UCSD-AML1 (cell line): ENCODE data around the gene ACP2.
"Not testable (repeated sequence)": the region's sequence is repeated elsewhere in the genome, so short reads cannot be mapped to it uniquely, and the experiment has no call there.

Source experiments
- DNase-seq: peaks from one replicate; lab custom pipeline; 2025; ENCODE audit not compliant: unreplicated experiment; lab: John Stamatoyannopoulos, UW

ACP2 gene

GRCh38 chr11:47208008-47208552, 40.5 kb downstream of the ACP2 start:
- DNase-seq, result not testable (repeated sequence)

GRCh38 chr11:47207459-47207858, 41.2 kb downstream of the ACP2 start:
- DNase-seq, result no peak

GRCh38 chr11:47206577-47206976, 42.0 kb downstream of the ACP2 start:
- not testable (repeated sequence) for DNase-seq

GRCh38 chr11:47204637-47204989, 44.0 kb downstream of the ACP2 start:
- no peak for DNase-seq

- no peak for DNase-seq
These were observed 46.0 kb downstream of the ACP2 start for GRCh38 chr11:47202576-47202975.

- DNase-seq, result no peak
These were observed 47.6 kb downstream of the ACP2 start for GRCh38 chr11:47201015-47201414.

GRCh38 chr11:47198161-47198560, 50.5 kb downstream of the ACP2 start:
- DNase-seq, result not testable (repeated sequence)

- no peak for DNase-seq
These were observed 56.5 kb downstream of the ACP2 start for GRCh38 chr11:47192111-47192510.

GRCh38 chr11:47191137-47191536, 57.5 kb downstream of the ACP2 start:
- DNase-seq, result not testable (repeated sequence)
